HUES6 (cell line): ENCODE data around the gene SLC5A2.

Source experiments
- H3K27ac ChIP-seq: 2 replicates; pipeline ENCODE4 v1.7.0; 2013; ENCODE audit warnings: low read depth, mild to moderate bottlenecking, low read length, inconsistent platforms
- H3K27me3 ChIP-seq: 2 replicates; pipeline ENCODE4 v1.6.1; 2013; ENCODE audit warnings: low read length; ENCODE audit not compliant: control insufficient read depth, insufficient read depth
- H3K36me3 ChIP-seq: 2 replicates; pipeline ENCODE4 v1.6.1; 2013; ENCODE audit warnings: low read length; ENCODE audit not compliant: control insufficient read depth, insufficient read depth
- H3K4me1 ChIP-seq: 2 replicates; pipeline ENCODE4 v1.6.1; 2013; ENCODE audit warnings: low read length; ENCODE audit not compliant: control insufficient read depth, insufficient read depth
- H3K4me3 ChIP-seq: 2 replicates; pipeline ENCODE4 v1.5.1; 2013; ENCODE audit warnings: low read depth, low read length
- H3K9ac ChIP-seq: one replicate; pipeline ENCODE4 v1.6.1; 2013; ENCODE audit warnings: mild to moderate bottlenecking, low read length
- H3K9me3 ChIP-seq: 2 replicates; pipeline ENCODE4 v1.6.1; 2013; ENCODE audit warnings: low read depth, low read length; ENCODE audit not compliant: control insufficient read depth, insufficient read depth

The SLC5A2 gene

GRCh38 chr16:31461201-31461920 is 21.6 kb upstream of the SLC5A2 start:
- Histone ChIP-seq H3K27me3 (no peaks in the 10 kb centered on the region), H3K9ac (no peak overlapping the region), H3K27ac (no peak overlapping the region), H3K36me3 (peaks cover 25% of the 10 kb centered on the region), H3K4me1 (peaks cover 16% of the 10 kb centered on the region; the same call in 1 of the 2 replicates), H3K4me3 (no peak overlapping the region), H3K9me3 (no peaks in the 10 kb centered on the region)

- H3K36me3 ChIP-seq: peaks cover 30% of the 10 kb centered on the region
- H3K4me3 ChIP-seq: no peak overlapping the region
- H3K27ac ChIP-seq: no peak overlapping the region
- 0 out of 2 replicates have a peak, but pooled peaks cover 12% of the 10 kb centered on the region for H3K4me1 ChIP-seq
- H3K27me3 ChIP-seq: no peaks in the 10 kb centered on the region
- no peaks in the 10 kb centered on the region for H3K9me3 ChIP-seq
- H3K9ac ChIP-seq: no peak overlapping the region
Measured at GRCh38 chr16:31461921-31462804, 20.8 kb upstream of the SLC5A2 start.

GRCh38 chr16:31464348-31464769 is 18.6 kb upstream of the SLC5A2 start:
- H3K36me3 ChIP-seq: peaks cover 31% of the 10 kb centered on the region
- no peak overlapping the region for H3K4me3 ChIP-seq
- no peak overlapping the region for H3K27ac ChIP-seq
- no peaks in the 10 kb centered on the region for H3K9me3 ChIP-seq
- H3K9ac ChIP-seq: no peak overlapping the region
- H3K4me1 ChIP-seq: no peaks in the 10 kb centered on the region
- no peaks in the 10 kb centered on the region for H3K27me3 ChIP-seq

- Histone ChIP-seq H3K27ac (no peak overlapping the region), H3K27me3 (no peaks in the 10 kb centered on the region), H3K9me3 (no peaks in the 10 kb centered on the region), H3K36me3 (peaks cover 31% of the 10 kb centered on the region), H3K9ac (no peak overlapping the region), H3K4me3 (no peak overlapping the region), H3K4me1 (no peaks in the 10 kb centered on the region)
Measured at GRCh38 chr16:31464781-31465260, 18.1 kb upstream of the SLC5A2 start.

- Histone ChIP-seq H3K4me1 (no peaks in the 10 kb centered on the region), H3K9me3 (no peaks in the 10 kb centered on the region), H3K9ac (no peak overlapping the region), H3K27me3 (no peaks in the 10 kb centered on the region), H3K36me3 (peaks cover 31% of the 10 kb centered on the region), H3K4me3 (no peak overlapping the region), H3K27ac (no peak overlapping the region)
Measured at GRCh38 chr16:31465788-31466370, 17.0 kb upstream of the SLC5A2 start.

- peaks cover 4% of the 10 kb centered on the region for H3K4me1 ChIP-seq
- no peak overlapping the region for H3K9ac ChIP-seq
- H3K36me3 ChIP-seq: peaks cover 31% of the 10 kb centered on the region
- no peaks in the 10 kb centered on the region for H3K9me3 ChIP-seq
- no peak overlapping the region for H3K27ac ChIP-seq
- no peak overlapping the region for H3K4me3 ChIP-seq
- peaks cover 3% of the 10 kb centered on the region; the same call in 1 of the 2 replicates for H3K27me3 ChIP-seq
Measured at GRCh38 chr16:31466381-31466841, 16.5 kb upstream of the SLC5A2 start.

- Histone ChIP-seq H3K27ac (no peak overlapping the region), H3K4me1 (peaks cover 8% of the 10 kb centered on the region), H3K9me3 (no peaks in the 10 kb centered on the region), H3K36me3 (peaks cover 26% of the 10 kb centered on the region), H3K27me3 (peaks cover 5% of the 10 kb centered on the region; the same call in 1 of the 2 replicates), H3K4me3 (no peak overlapping the region), H3K9ac (no peak overlapping the region)
Measured at GRCh38 chr16:31467151-31467773, 15.7 kb upstream of the SLC5A2 start.

- H3K27me3 ChIP-seq: peaks cover 5% of the 10 kb centered on the region; the same call in 1 of the 2 replicates
- peaks cover 21% of the 10 kb centered on the region for H3K36me3 ChIP-seq
- no peak overlapping the region for H3K27ac ChIP-seq
- H3K9ac ChIP-seq: no peak overlapping the region
- H3K9me3 ChIP-seq: no peaks in the 10 kb centered on the region
- H3K4me1 ChIP-seq: peaks cover 8% of the 10 kb centered on the region
- H3K4me3 ChIP-seq: no peak overlapping the region
Measured at GRCh38 chr16:31467858-31468257, 15.1 kb upstream of the SLC5A2 start.

- peaks cover 8% of the 10 kb centered on the region for H3K4me1 ChIP-seq
- H3K9ac ChIP-seq: no peak overlapping the region
- no peaks in the 10 kb centered on the region for H3K9me3 ChIP-seq
- H3K27ac ChIP-seq: no peak overlapping the region
- peaks cover 14% of the 10 kb centered on the region for H3K36me3 ChIP-seq
- peaks cover 27% of the 10 kb centered on the region for H3K27me3 ChIP-seq
- H3K4me3 ChIP-seq: no peak overlapping the region
Measured at GRCh38 chr16:31470615-31471014, 12.3 kb upstream of the SLC5A2 start.

- peak overlapping the region; percentile 76 for H3K9ac ChIP-seq
- H3K27ac ChIP-seq: no peak overlapping the region
- H3K4me3 ChIP-seq: peak overlapping the region; percentile 92
- H3K36me3 ChIP-seq: peaks cover 9% of the 10 kb centered on the region
- peaks cover 11% of the 10 kb centered on the region for H3K4me1 ChIP-seq
- H3K27me3 ChIP-seq: peaks cover 31% of the 10 kb centered on the region
- H3K9me3 ChIP-seq: no peaks in the 10 kb centered on the region
Measured at GRCh38 chr16:31471241-31471874, 11.6 kb upstream of the SLC5A2 start.
